NCI-H1048 (cell line): ENCODE measurements around the gene SLC8A3.
"Not testable (repeated sequence)": the region's sequence is repeated elsewhere in the genome, so short reads cannot be mapped to it uniquely, and the experiment has no call there.

ENCODE experiments used
- DNase-seq: peaks from one replicate; lab custom pipeline; 2025; lab: John Stamatoyannopoulos, UW

SLC8A3 gene

GRCh38 chr14:70188659-70189455, at the start of gene SLC8A3:
TSS of gene SLC8A3 (minus strand) at chr14:70188951. CDS start at chr14:70168422, 20,529 bp downstream.
- DNase-seq, result no peak

- DNase-seq, result no peak
Measured at GRCh38 chr14:70237710-70238109, 49.0 kb upstream of the SLC8A3 start.

GRCh38 chr14:70234066-70234950, 45.6 kb upstream of the SLC8A3 start:
- no peak for DNase-seq

- DNase-seq, result not testable (repeated sequence)
Measured at GRCh38 chr14:70231756-70232544, 43.2 kb upstream of the SLC8A3 start.

GRCh38 chr14:70229877-70230640, 41.3 kb upstream of the SLC8A3 start:
- DNase-seq, result not testable (repeated sequence)

- DNase-seq, result no peak
Measured at GRCh38 chr14:70213721-70214282, 25.1 kb upstream of the SLC8A3 start.

- no peak for DNase-seq
Measured at GRCh38 chr14:70212752-70213151, 24.0 kb upstream of the SLC8A3 start.

- DNase-seq, result no peak
Measured at GRCh38 chr14:70208380-70208779, 19.6 kb upstream of the SLC8A3 start.

- no peak for DNase-seq
Measured at GRCh38 chr14:70203686-70204085, 14.9 kb upstream of the SLC8A3 start.

- DNase-seq, result no peak
Measured at GRCh38 chr14:70201994-70202393, 13.2 kb upstream of the SLC8A3 start.

GRCh38 chr14:70193396-70193795, 4.6 kb upstream of the SLC8A3 start:
- no peak for DNase-seq

GRCh38 chr14:70192915-70193314, 4.2 kb upstream of the SLC8A3 start:
- DNase-seq, result no peak

GRCh38 chr14:70190156-70190555, 1.4 kb upstream of the SLC8A3 start:
- DNase-seq, result no peak

- DNase-seq, result no peak
Measured at GRCh38 chr14:70189456-70190077, 816 bp upstream of the SLC8A3 start.

GRCh38 chr14:70188322-70188658, 461 bp downstream of the SLC8A3 start:
- no peak for DNase-seq

GRCh38 chr14:70186900-70187451, 1.8 kb downstream of the SLC8A3 start:
- DNase-seq, result no peak

- no peak for DNase-seq
Measured at GRCh38 chr14:70183991-70184390, 4.8 kb downstream of the SLC8A3 start.

GRCh38 chr14:70181276-70181675, 7.5 kb downstream of the SLC8A3 start:
- no peak for DNase-seq

GRCh38 chr14:70180718-70181117, 8.0 kb downstream of the SLC8A3 start:
- DNase-seq, result no peak

GRCh38 chr14:70177081-70177800, 11.5 kb downstream of the SLC8A3 start:
- no peak for DNase-seq
